PC-3 (cell line): ENCODE measurements around the gene BTBD16.

ENCODE experiments used
- CTCF ChIP-seq: fragments of 300-600 bp; sonication (generic); conservative IDR thresholded peaks from 2 replicates; pipeline ENCODE4 v1.5.1; 2017; ENCODE audit warnings: antibody characterized with exemption, low read depth, mild to moderate bottlenecking, low read length
- EZH2 ChIP-seq: fragments of 300-600 bp; sonication (generic); IDR thresholded peaks from one replicate; pipeline ENCODE4 v1.6.1; 2017; ENCODE audit warnings: antibody characterized with exemption, mild to moderate bottlenecking, low read length; ENCODE audit not compliant: unreplicated experiment
- EZH2phosphoT487 ChIP-seq: fragments of 300-600 bp; sonication (generic); IDR thresholded peaks from 2 replicates; pipeline ENCODE4 v1.6.1; 2018; ENCODE audit warnings: mild to moderate bottlenecking, antibody characterized with exemption, low read length, borderline replicate concordance

GRCh38 chr10:122232769-122233168, 38.3 kb upstream of the BTBD16 start:
- TF ChIP-seq EZH2 = no peak
- TF ChIP-seq CTCF = no peak
- TF ChIP-seq EZH2phosphoT487 = no peak
